GM18519 (cell line): ENCODE measurements around the gene MYD88.
A peak's percentile ranks its signal among the peaks of the same experiment; 100 is the strongest.

Source experiments
- ATAC-seq: cut with Tn5 transposase; IDR thresholded peaks from one replicate; pipeline ENCODE4 v1.9.1; 2021; ENCODE audit warnings: mild to moderate bottlenecking, moderate library complexity; ENCODE audit not compliant: unreplicated experiment, low FRiP score

The MYD88 gene

GRCh38 chr3:38111696-38112377, 26.6 kb upstream of the MYD88 start:
- no peak for ATAC-seq

GRCh38 chr3:38112378-38112761, 26.1 kb upstream of the MYD88 start:
- ATAC-seq = no peak

- no peak for ATAC-seq
Observed at GRCh38 chr3:38114052-38114874, 24.2 kb upstream of the MYD88 start.

GRCh38 chr3:38114875-38115644, 23.4 kb upstream of the MYD88 start:
- no peak for ATAC-seq

GRCh38 chr3:38115645-38116427, 22.6 kb upstream of the MYD88 start:
- no peak for ATAC-seq

GRCh38 chr3:38116471-38117162, 21.8 kb upstream of the MYD88 start:
- ATAC-seq = no peak

- no peak for ATAC-seq
Observed at GRCh38 chr3:38117163-38117716, 21.2 kb upstream of the MYD88 start.

GRCh38 chr3:38117748-38118420, 20.6 kb upstream of the MYD88 start:
- peak; percentile 66 for ATAC-seq

GRCh38 chr3:38118421-38119247, 19.8 kb upstream of the MYD88 start:
- ATAC-seq = no peak

- no peak for ATAC-seq
Observed at GRCh38 chr3:38119248-38119544, 19.3 kb upstream of the MYD88 start.

- no peak for ATAC-seq
Observed at GRCh38 chr3:38119821-38120692, 18.4 kb upstream of the MYD88 start.

- no peak for ATAC-seq
Observed at GRCh38 chr3:38120693-38121450, 17.6 kb upstream of the MYD88 start.

GRCh38 chr3:38121451-38121831, 17.0 kb upstream of the MYD88 start:
- ATAC-seq = no peak

GRCh38 chr3:38121832-38122461, 16.5 kb upstream of the MYD88 start:
- no peak for ATAC-seq

GRCh38 chr3:38122712-38123290, 15.7 kb upstream of the MYD88 start:
- ATAC-seq = no peak
